Upper lobe of left lung (tissue), 4 donors: Measurements from ENCODE around the gene SUPT7L.

Source experiments
- POLR2A ChIP-seq, 4 donors: fragments of 450-650 bp; IDR thresholded peaks; one replicate each; pipeline ENCODE4 v1.5.1; 2016 to 2017; ENCODE audit warnings: antibody characterized with exemption in 4 of 4, mild to moderate bottlenecking in 2 of 4
- TF ChIP-seq, protein P1 (sequence below), 6 experiments: fragments of 450-650 bp in 4 of 6; fragments of 200-600 bp in 2 of 6; sonication (generic) in 2 of 6; IDR thresholded peaks; one replicate each; pipeline ENCODE4 v1.5.1; 2016 to 2019; ENCODE audit warnings: antibody characterized with exemption in 6 of 6

DNA sequence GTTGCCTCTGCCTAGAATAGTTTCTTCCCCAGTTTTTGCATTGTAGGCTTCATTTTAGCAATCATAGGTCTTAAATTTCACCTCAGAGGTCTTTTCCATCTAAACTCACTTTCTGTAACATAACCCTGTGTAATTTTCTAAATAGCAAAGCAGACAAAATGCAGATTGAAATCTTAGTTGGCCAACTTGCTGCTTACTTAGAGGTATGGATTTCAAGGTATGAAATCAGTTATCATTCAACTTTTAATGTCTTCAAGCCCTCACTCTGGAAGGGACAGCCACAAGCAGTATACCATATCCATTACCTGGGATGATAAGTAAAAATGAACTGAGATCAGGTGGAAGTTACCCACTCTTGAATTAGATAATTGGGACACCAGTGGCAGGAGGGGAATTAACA is 38.5 kb downstream of the SUPT7L start:
- TF ChIP-seq, protein P1, sequence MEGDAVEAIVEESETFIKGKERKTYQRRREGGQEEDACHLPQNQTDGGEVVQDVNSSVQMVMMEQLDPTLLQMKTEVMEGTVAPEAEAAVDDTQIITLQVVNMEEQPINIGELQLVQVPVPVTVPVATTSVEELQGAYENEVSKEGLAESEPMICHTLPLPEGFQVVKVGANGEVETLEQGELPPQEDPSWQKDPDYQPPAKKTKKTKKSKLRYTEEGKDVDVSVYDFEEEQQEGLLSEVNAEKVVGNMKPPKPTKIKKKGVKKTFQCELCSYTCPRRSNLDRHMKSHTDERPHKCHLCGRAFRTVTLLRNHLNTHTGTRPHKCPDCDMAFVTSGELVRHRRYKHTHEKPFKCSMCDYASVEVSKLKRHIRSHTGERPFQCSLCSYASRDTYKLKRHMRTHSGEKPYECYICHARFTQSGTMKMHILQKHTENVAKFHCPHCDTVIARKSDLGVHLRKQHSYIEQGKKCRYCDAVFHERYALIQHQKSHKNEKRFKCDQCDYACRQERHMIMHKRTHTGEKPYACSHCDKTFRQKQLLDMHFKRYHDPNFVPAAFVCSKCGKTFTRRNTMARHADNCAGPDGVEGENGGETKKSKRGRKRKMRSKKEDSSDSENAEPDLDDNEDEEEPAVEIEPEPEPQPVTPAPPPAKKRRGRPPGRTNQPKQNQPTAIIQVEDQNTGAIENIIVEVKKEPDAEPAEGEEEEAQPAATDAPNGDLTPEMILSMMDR (IDR thresholded peaks at IDR 0.05) = no peak
- TF ChIP-seq POLR2A (IDR thresholded peaks at IDR 0.05) = no peak
